ENCODE data around the gene CIRBP. TPM values are rescaled to one million over a fixed set of nuclear protein-coding genes. Genes with fewer than 3 reads are reported as not detected.
A peak's percentile ranks its signal among the peaks of the same experiment; 100 is the strongest.

Gene CIRBP
- total RNA-seq, 1 experiment from 2014 or later: 331 TPM

GRCh38 chr19:1299801-1300200, 30.7 kb downstream of the CIRBP start:
- Mint-ChIP-seq H3K36me3 (ENCODE audit: insufficient read depth, unreplicated experiment) (peaks cover 6% of the 10 kb centered on the region), H3K9me3 (ENCODE audit: unreplicated experiment) (no peaks in the 10 kb centered on the region), H3K4me3 (ENCODE audit: unreplicated experiment) (no peak overlapping the region), H3K4me1 (ENCODE audit: low read depth, unreplicated experiment) (peaks cover 5% of the 10 kb centered on the region), H3K27ac (ENCODE audit: unreplicated experiment) (no peak overlapping the region), H3K27me3 (ENCODE audit: insufficient read depth, unreplicated experiment) (no peaks in the 10 kb centered on the region)
- Histone ChIP-seq H3K4me1 (peaks cover 10% of the 10 kb centered on the region), H3K36me3 (ENCODE audit: control insufficient read depth, insufficient read depth, low read length) (no peaks in the 10 kb centered on the region), H3K27me3 (replicated peaks; ENCODE audit: control insufficient read depth, insufficient read depth, low read length) (no peaks in the 10 kb centered on the region), H3K9me3 (no peaks in the 10 kb centered on the region), H3K4me3 (ENCODE audit: low read depth, low read length) (no peak overlapping the region)
- BruUV-seq (replicated peaks): no TSS peak
- ChIA-PET POLR2A (no interaction called here), CTCF (no interaction called here)
- no peak for TF ChIP-seq CTCF (IDR thresholded peaks at IDR 0.05; ENCODE audit: insufficient read depth in 1 of 2, low read depth in 1 of 2, low read length in 1 of 2, severe bottlenecking in 1 of 2, unreplicated experiment in 1 of 2)
- DNase-seq: no peak
- intact Hi-C loops (cut with micrococcal nuclease; ENCODE audit: unreplicated experiment): loop anchor here (10.0 kb wide), 1 partner anchor 1245 kb away; no protein-coding TSS in a partner anchor

- Mint-ChIP-seq H3K4me3 (ENCODE audit: unreplicated experiment) (no peak overlapping the region), H3K36me3 (ENCODE audit: insufficient read depth, unreplicated experiment) (peaks cover 6% of the 10 kb centered on the region), H3K4me1 (ENCODE audit: low read depth, unreplicated experiment) (peaks cover 5% of the 10 kb centered on the region), H3K27me3 (ENCODE audit: insufficient read depth, unreplicated experiment) (no peaks in the 10 kb centered on the region), H3K27ac (ENCODE audit: unreplicated experiment) (no peak overlapping the region), H3K9me3 (ENCODE audit: unreplicated experiment) (no peaks in the 10 kb centered on the region)
- H3K4me3 ChIP-seq (ENCODE audit: low read depth, low read length): no peak overlapping the region
- H3K36me3 ChIP-seq (ENCODE audit: control insufficient read depth, insufficient read depth, low read length): no peaks in the 10 kb centered on the region
- POLR2A ChIA-PET: interaction anchor here (0.7 kb wide), 1 partner anchor 105 kb away, joined by 4 read pairs; no protein-coding TSS in a partner anchor
- no peak for TF ChIP-seq CTCF (IDR thresholded peaks at IDR 0.05; ENCODE audit: insufficient read depth in 1 of 2, low read depth in 1 of 2, low read length in 1 of 2, severe bottlenecking in 1 of 2, unreplicated experiment in 1 of 2)
- DNase-seq: no peak
- intact Hi-C loops (cut with micrococcal nuclease; ENCODE audit: unreplicated experiment): no loop called here
- H3K4me1 ChIP-seq: peaks cover 11% of the 10 kb centered on the region
- CTCF ChIA-PET: interaction anchor here (0.5 kb wide), 1 partner anchor 25 kb away, joined by 3 read pairs; no protein-coding TSS in a partner anchor
- BruUV-seq (replicated peaks): TSS peak; percentile 68
- H3K9me3 ChIP-seq: no peaks in the 10 kb centered on the region
- H3K27me3 ChIP-seq (replicated peaks; ENCODE audit: control insufficient read depth, insufficient read depth, low read length): no peaks in the 10 kb centered on the region
These were observed 31.8 kb downstream of the CIRBP start for GRCh38 chr19:1300744-1301490.

- BruUV-seq (replicated peaks): no TSS peak
- ChIA-PET POLR2A (no interaction called here), CTCF (no interaction called here)
- Histone ChIP-seq H3K4me1 (peaks cover 11% of the 10 kb centered on the region), H3K27me3 (replicated peaks; ENCODE audit: control insufficient read depth, insufficient read depth, low read length) (no peaks in the 10 kb centered on the region), H3K36me3 (ENCODE audit: control insufficient read depth, insufficient read depth, low read length) (no peaks in the 10 kb centered on the region), H3K4me3 (ENCODE audit: low read depth, low read length) (no peak overlapping the region), H3K9me3 (no peaks in the 10 kb centered on the region)
- no peak overlapping the region for H3K4me3 Mint-ChIP-seq (ENCODE audit: unreplicated experiment)
- intact Hi-C loops (cut with micrococcal nuclease; ENCODE audit: unreplicated experiment): no loop called here
- H3K9me3 Mint-ChIP-seq (ENCODE audit: unreplicated experiment): no peaks in the 10 kb centered on the region
- H3K27me3 Mint-ChIP-seq (ENCODE audit: insufficient read depth, unreplicated experiment): no peaks in the 10 kb centered on the region
- peaks cover 5% of the 10 kb centered on the region for H3K4me1 Mint-ChIP-seq (ENCODE audit: low read depth, unreplicated experiment)
- TF ChIP-seq CTCF (IDR thresholded peaks at IDR 0.05; ENCODE audit: insufficient read depth in 1 of 2, low read depth in 1 of 2, low read length in 1 of 2, severe bottlenecking in 1 of 2, unreplicated experiment in 1 of 2): no peak
- no peak for DNase-seq
- no peak overlapping the region for H3K27ac Mint-ChIP-seq (ENCODE audit: unreplicated experiment)
- H3K36me3 Mint-ChIP-seq (ENCODE audit: insufficient read depth, unreplicated experiment): peaks cover 2% of the 10 kb centered on the region
These were observed 33.6 kb downstream of the CIRBP start for GRCh38 chr19:1302533-1303239.
